K562 (cell line): ENCODE results near the gene MTG2. TPM values are rescaled to one million over a fixed set of nuclear protein-coding genes. Genes with fewer than 3 reads are reported as not detected.

Experiments
- ATAC-seq: fragments of 200-7000 bp; cut with Tn5 transposase; 3 replicates; pipeline ENCODE4 v1.9.1; 2020; ENCODE audit warnings: moderate library complexity
- BruUV-seq: library from RNA; stranded (reverse); fragments of 400-500 nt; replicated peaks from 2 replicates; lab custom pipeline; 2021; lab: Mats Ljungman, UMichigan
- CTCF ChIA-PET: fragments of 300-600 bp; formaldehyde crosslinking; extraction: SDS; loops from one replicate; lab custom pipeline; 2021; ENCODE audit warnings: low intra/inter-chr PET ratio; lab: Yijun Ruan, JAX
- POLR2A ChIA-PET: fragments of 300-600, 350-650 bp; sonication (Branson Sonifier 250); formaldehyde crosslinking; extraction: SDS; loops from one replicate; lab custom pipeline; 2021; ENCODE audit warnings: antibody characterized with exemption, inconsistent platforms; lab: Yijun Ruan, JAX
- DNase-seq, 4 experiments: peaks; one replicate each; pipeline versions ENCODE4 v3.0.0 to v3.0.0-alpha.2; 2011 to 2018; ENCODE audit warnings: low spot score in 3 of 4, mixed read lengths in 3 of 4; ENCODE audit errors: extremely low read depth in 1 of 4
- FAIRE-seq: peaks from 2 replicates; lab custom pipeline; 2011; peaks lifted over from hg19 to GRCh38; lab: Jason Lieb, UNC
- H2AFZ ChIP-seq: 2 replicates; pipeline ENCODE4 v1.6.0; 2011; ENCODE audit warnings: low read depth, low read length, control low read depth, inconsistent platforms
- H3K27ac ChIP-seq: fragments of 200-600 bp; 3 replicates; pipeline ENCODE4 v1.8.0; 2011; ENCODE audit warnings: low read depth, mild to moderate bottlenecking, control low read depth, inconsistent platforms, low read length, moderate library complexity, mixed read lengths; ENCODE audit errors: extremely low read depth
- H3K27me3 ChIP-seq, 2 experiments: fragments of 300-600 bp in 1 of 2; 2 replicates in 1 of 2; 3 replicates in 1 of 2; pipeline versions ENCODE4 v1.6.0 to v1.8.0; 2011; ENCODE audit warnings: inconsistent platforms in 2 of 2, low read length in 2 of 2, mild to moderate bottlenecking in 1 of 2, mixed read lengths in 1 of 2, moderate library complexity in 1 of 2; ENCODE audit not compliant: control insufficient read depth in 2 of 2, insufficient read depth in 2 of 2
- H3K36me3 ChIP-seq: fragments of 300-600 bp; 3 replicates; pipeline ENCODE4 v1.8.0; 2011; ENCODE audit warnings: mild to moderate bottlenecking, low read length, inconsistent platforms; ENCODE audit not compliant: control insufficient read depth, insufficient read depth
- H3K4me1 ChIP-seq, 2 experiments: fragments of 200-600 bp in 1 of 2; replicated peaks in 1 of 2; 2 replicates in 1 of 2; 3 replicates in 1 of 2; pipeline versions ENCODE4 v1.5.1 to v1.8.0; 2011; ENCODE audit warnings: inconsistent platforms in 2 of 2, low read length in 2 of 2, mild to moderate bottlenecking in 1 of 2, mixed read lengths in 1 of 2, moderate library complexity in 1 of 2; ENCODE audit not compliant: control insufficient read depth in 2 of 2, insufficient read depth in 2 of 2
- H3K4me2 ChIP-seq: 2 replicates; pipeline ENCODE4 v1.6.1; 2011; ENCODE audit warnings: low read length, control low read depth, inconsistent platforms, mixed read lengths; ENCODE audit not compliant: insufficient read depth
- H3K4me3 ChIP-seq: fragments of 200-600 bp; sonication (generic), shearing (Covaris generic); 2 replicates; pipeline ENCODE4 v1.5.1; 2016; ENCODE audit warnings: control low read depth, inconsistent platforms
- H3K79me2 ChIP-seq: fragments of 200-600 bp; 3 replicates; pipeline ENCODE4 v1.8.0; 2011; ENCODE audit warnings: low read length, inconsistent platforms; ENCODE audit not compliant: control insufficient read depth, insufficient read depth
- H3K9ac ChIP-seq, 2 experiments: 2 replicates each; pipeline versions ENCODE4 v1.6.0 to v1.6.1; 2011; ENCODE audit warnings: low read depth in 2 of 2, low read length in 2 of 2, control low read depth in 1 of 2, inconsistent platforms in 1 of 2, mild to moderate bottlenecking in 1 of 2, mixed read lengths in 1 of 2; ENCODE audit not compliant: insufficient read depth in 1 of 2
- H3K9me1 ChIP-seq: one replicate; pipeline ENCODE4 v1.6.0; 2011; ENCODE audit warnings: inconsistent platforms, mild to moderate bottlenecking, low read length, moderate library complexity; ENCODE audit not compliant: control insufficient read depth, insufficient read depth
- H3K9me3 ChIP-seq: replicated peaks from 2 replicates; pipeline ENCODE4 v1.5.1; 2011; ENCODE audit warnings: low read depth, low read length, inconsistent platforms; ENCODE audit not compliant: control insufficient read depth, insufficient read depth
- H4K20me1 ChIP-seq: replicated peaks from 2 replicates; pipeline ENCODE4 v1.6.1; 2011; ENCODE audit warnings: low read length, inconsistent platforms, mixed read lengths; ENCODE audit not compliant: control insufficient read depth, insufficient read depth
- DMBX1 ChIP-seq: fragments of 250-450 bp; sonication (Bioruptor Pico); IDR thresholded peaks from 2 replicates; pipeline ENCODE4 v1.8.0; 2022; ENCODE audit warnings: inconsistent platforms, mild to moderate bottlenecking, moderate library complexity, borderline replicate concordance
- HDAC3 ChIP-seq: fragments of 450-650 bp; IDR thresholded peaks from 2 replicates; pipeline ENCODE4 v1.6.1; 2018; ENCODE audit warnings: borderline replicate concordance, mild to moderate bottlenecking, moderate library complexity; ENCODE audit not compliant: partially characterized antibody
- MAX ChIP-seq: sonication (generic); formaldehyde crosslinking; IDR thresholded peaks from 2 replicates; pipeline ENCODE4 v1.9.0; 2022; ENCODE audit warnings: mild to moderate bottlenecking, missing genetic modification reagents
- NFE2L1 ChIP-seq: fragments of 450-650 bp; IDR thresholded peaks from 2 replicates; pipeline ENCODE4 v1.6.1; 2016; ENCODE audit warnings: missing genetic modification characterization, low read depth, mild to moderate bottlenecking, missing compliant biosample characterization, moderate library complexity, borderline replicate concordance
- NRF1 ChIP-seq, 2 experiments: fragments of 450-650 bp; IDR thresholded peaks in 1 of 2; conservative IDR thresholded peaks in 1 of 2; 2 replicates each; pipeline ENCODE4 v1.6.1; 2014; ENCODE audit warnings: mild to moderate bottlenecking in 2 of 2
- PCBP1 ChIP-seq: fragments of 200-400 bp; formaldehyde crosslinking; IDR thresholded peaks from 2 replicates; pipeline ENCODE4 v1.6.1; 2018; ENCODE audit warnings: mild to moderate bottlenecking, low read depth, low read length; ENCODE audit not compliant: poor library complexity, severe bottlenecking
- POLR3A ChIP-seq: IDR thresholded peaks from 2 replicates; pipeline ENCODE4 v1.6.1; 2011; ENCODE audit warnings: borderline replicate concordance, mild to moderate bottlenecking, moderate library complexity; ENCODE audit not compliant: insufficient read length, insufficient read depth; ENCODE audit errors: extremely low read depth
- XRCC4 ChIP-seq: IDR thresholded peaks from one replicate; pipeline ENCODE4 v1.6.1; 2011; ENCODE audit not compliant: insufficient read depth, insufficient read length; ENCODE audit errors: extremely low read depth
- ZHX1 ChIP-seq: fragments of 150-350 bp; conservative IDR thresholded peaks from 2 replicates; pipeline ENCODE4 v1.6.1; 2014; ENCODE audit warnings: low read length
- ZNF140 ChIP-seq: fragments of 250-450 bp; sonication (Bioruptor Pico); IDR thresholded peaks from 2 replicates; pipeline ENCODE4 v1.8.0; 2021; ENCODE audit warnings: moderate library complexity, mild to moderate bottlenecking, inconsistent platforms
- ZNF143 ChIP-seq: sonication (generic); formaldehyde crosslinking; IDR thresholded peaks from 2 replicates; pipeline ENCODE4 v1.9.0; 2022; ENCODE audit warnings: mild to moderate bottlenecking, missing genetic modification reagents
- ZNF274 ChIP-seq: IDR thresholded peaks from 2 replicates; pipeline ENCODE4 v1.6.1; 2011; ENCODE audit warnings: low read depth, mild to moderate bottlenecking, low read length, moderate library complexity, borderline replicate concordance
- ZNF347 ChIP-seq: fragments of 450-650 bp; formaldehyde crosslinking; IDR thresholded peaks from 2 replicates; pipeline ENCODE4 v1.4.0; 2020; ENCODE audit warnings: low read depth, mild to moderate bottlenecking, moderate library complexity
- ZNF583 ChIP-seq: fragments of 250-450 bp; sonication (Bioruptor Pico); IDR thresholded peaks from 2 replicates; pipeline ENCODE4 v1.4.0; 2020
- WGBS: fragments of 100-300 bp; shearing (Covaris generic); methylation state at CpG from one replicate; pipeline ENCODE4 v1.1.6; 2016; ENCODE audit warnings: low coverage, mixed read lengths; ENCODE audit not compliant: insufficient coverage; ENCODE audit errors: missing lambda C conversion rate; 5-methylcytosine and 5-hydroxymethylcytosine counted together
- in situ Hi-C: fragments of 300-500 bp; cut with MboI; formaldehyde crosslinking; loops from 4 replicates; pipeline ENCODE4 v1.15.0; 2018; ENCODE audit warnings: inconsistent platforms, mixed read lengths
- intact Hi-C: fragments of 100-400 bp; cut with micrococcal nuclease; formaldehyde crosslinking; loops from 2 replicates; pipeline ENCODE4 v1.14.2; 2022
- polyA plus RNA-seq, 8 experiments: library from polyadenylated mRNA; depleted of rRNA in 4 of 8; stranded (reverse) in 5 of 8; unstranded in 3 of 8; fragments of >200 nt; fragmentation: Nextera tagmentation in 2 of 8; fragmentation: Illumina TruSeq in 1 of 8; extraction: Ambion mirVana in 2 of 8; extraction: Trizol in 1 of 8; gene quantifications; 2 replicates each; pipeline versions ENCODE4 v1.2.1 to v1.2.3, GENCODE V29; 2011 to 2014; ENCODE audit warnings: inconsistent platforms in 1 of 8, missing spikeins in 1 of 8
- total RNA-seq, 7 experiments: library from RNA; depleted of rRNA in 6 of 7; stranded (reverse); fragments of >200 nt in 6 of 7; fragmentation: Illumina TruSeq in 2 of 7; extraction: Trizol in 2 of 7; gene quantifications; 2 replicates each; pipeline versions ENCODE4 v1.2.1 to v1.2.3, GENCODE V29; 2011 to 2021; ENCODE audit warnings: low replicate concordance in 1 of 7
- TF ChIP-seq, protein P1 (sequence below): fragments of 250-450 bp; sonication (Bioruptor Pico); IDR thresholded peaks from 2 replicates; pipeline ENCODE4 v1.8.0; 2021; ENCODE audit warnings: borderline replicate concordance, mild to moderate bottlenecking, moderate library complexity; ENCODE audit not compliant: poor library complexity, severe bottlenecking
- TF ChIP-seq, protein P2 (sequence below): fragments of 250-450 bp; sonication (Bioruptor Pico); IDR thresholded peaks from 2 replicates; pipeline ENCODE4 v1.8.0; 2021; ENCODE audit warnings: moderate library complexity, mild to moderate bottlenecking, inconsistent platforms

Gene MTG2
- total and polyA plus RNA-seq, 9 of the 15 experiments (the other 6 are each of a cell fraction or from before 2014, with no cell fraction given): 8.7 to 67.5 (median 44.5) TPM

GRCh38 chr20:62232194-62232593 lies 49.4 kb downstream of the MTG2 start:
- FAIRE-seq (no peak), DNase-seq (no peak), ATAC-seq (no peak)
- no peak overlapping the region for H3K9ac ChIP-seq
- H3K4me3 ChIP-seq: no peak overlapping the region
- H3K9me1 ChIP-seq: peaks cover 3% of the 10 kb centered on the region
- H2AFZ ChIP-seq: no peak overlapping the region
- peaks cover 5 to 47% of the 10 kb centered on the region in 2 experiments; a peak in 4 of 5 replicates for H3K4me1 ChIP-seq
- H3K4me2 ChIP-seq: no peak overlapping the region
- intact Hi-C loops (no loop called here), in situ Hi-C loops (no loop called here)
- WGBS: 14% methylated on average over 7 of the region's 7 CpGs
- CTCF ChIA-PET: no interaction called here
- H3K27me3 ChIP-seq: peaks cover 0 to 6% of the 10 kb centered on the region in 2 experiments; a peak in 1 of 5 replicates
- no peak overlapping the region for H3K27ac ChIP-seq
- H4K20me1 ChIP-seq: no peaks in the 10 kb centered on the region
- H3K79me2 ChIP-seq: no peaks in the 10 kb centered on the region
- peaks cover 7% of the 10 kb centered on the region; the same call in 1 of the 2 replicates for H3K9me3 ChIP-seq
- POLR2A ChIA-PET: no interaction called here
- no TSS peak for BruUV-seq
- no peaks in the 10 kb centered on the region for H3K36me3 ChIP-seq
- TF ChIP-seq ZNF143: no peak
- TF ChIP-seq XRCC4: no peak
- TF ChIP-seq ZNF347: no peak
- no peak for TF ChIP-seq MAX (CRISPR knock-in tag)
- TF ChIP-seq, protein P1, sequence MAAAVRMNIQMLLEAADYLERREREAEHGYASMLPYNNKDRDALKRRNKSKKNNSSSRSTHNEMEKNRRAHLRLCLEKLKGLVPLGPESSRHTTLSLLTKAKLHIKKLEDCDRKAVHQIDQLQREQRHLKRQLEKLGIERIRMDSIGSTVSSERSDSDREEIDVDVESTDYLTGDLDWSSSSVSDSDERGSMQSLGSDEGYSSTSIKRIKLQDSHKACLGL: no peak
- TF ChIP-seq ZNF274: no peak
- TF ChIP-seq, protein P2, sequence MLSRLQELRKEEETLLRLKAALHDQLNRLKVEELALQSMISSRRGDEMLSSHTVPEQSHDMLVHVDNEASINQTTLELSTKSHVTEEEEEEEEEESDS (CRISPR knock-in tag): no peak
- TF ChIP-seq PCBP1: no peak
- no peak for TF ChIP-seq ZHX1
- no peak for TF ChIP-seq ZNF583 (CRISPR knock-in tag)
- TF ChIP-seq ZNF140: no peak
- TF ChIP-seq NFE2L1 (tag): no peak
- TF ChIP-seq HDAC3: no peak
- no peak for TF ChIP-seq NRF1 (conservative IDR thresholded peaks at IDR 0.05 in 1 of 2, IDR thresholded peaks at IDR 0.05 in 1 of 2)
- TF ChIP-seq DMBX1 (CRISPR knock-in tag): no peak
- TF ChIP-seq POLR3A: no peak
